Gastroesophageal sphincter (tissue), 3 donors: ENCODE measurements around the gene PUM1.

Experiments
- CTCF ChIP-seq, 4 experiments: fragments of 200-600 bp in 2 of 4; fragments of 450-650 bp in 2 of 4; sonication (generic) in 1 of 4; IDR thresholded peaks; one replicate each; pipeline ENCODE4 v1.5.1; 2017 to 2019; ENCODE audit warnings: antibody characterized with exemption in 4 of 4, mild to moderate bottlenecking in 2 of 4, moderate library complexity in 2 of 4
- POLR2A ChIP-seq, 2 donors: fragments of 450-650 bp; IDR thresholded peaks; one replicate each; pipeline ENCODE4 v1.6.1; 2017; ENCODE audit warnings: antibody characterized with exemption in 2 of 2, mild to moderate bottlenecking in 2 of 2, moderate library complexity in 1 of 2
- POLR2AphosphoS5 ChIP-seq: sonication (generic); formaldehyde crosslinking; IDR thresholded peaks from one replicate; pipeline ENCODE4 v1.6.1; 2017; ENCODE audit warnings: antibody characterized with exemption

GRCh38 chr1:30883389-30884172 is 181.9 kb downstream of the PUM1 start:
- TF ChIP-seq POLR2A (IDR thresholded peaks at IDR 0.05) (no peak), CTCF (IDR thresholded peaks at IDR 0.05) (no peak), POLR2AphosphoS5 (no peak)
